ENCODE data around the gene LPCAT4. TPM values are rescaled to one million over a fixed set of nuclear protein-coding genes. Genes with fewer than 3 reads are reported as not detected.
A peak's percentile ranks its signal among the peaks of the same experiment; 100 is the strongest.

LPCAT4 gene
- total and polyA plus RNA-seq, 9 of the 15 experiments (the other 6 are each of a cell fraction or from before 2014, with no cell fraction given), result 7.3 to 34.3 (median 14.4) TPM

DNA sequence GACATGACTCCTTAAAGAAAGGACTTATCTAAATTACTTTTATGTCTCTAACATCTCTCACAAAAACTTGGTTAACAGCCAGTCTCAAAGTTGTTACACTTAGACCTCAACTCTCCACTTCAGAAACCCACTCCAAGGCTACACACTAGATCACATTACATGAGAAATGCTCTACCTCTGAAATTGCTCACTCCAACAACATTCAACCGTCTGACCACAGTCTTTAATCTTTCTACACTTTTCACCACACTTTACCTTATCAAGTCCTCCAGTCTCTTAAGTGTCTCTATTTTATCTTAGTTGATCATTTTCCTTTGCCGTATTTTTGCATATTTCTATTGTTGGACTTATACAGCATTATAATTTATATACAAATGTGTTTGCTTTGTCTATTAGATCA is 35.2 kb downstream of the LPCAT4 start (continued):
- peak; percentile 48; the same call in 1 of the 2 replicates for TF ChIP-seq FOSL1 (tag; conservative IDR thresholded peaks at IDR 0.05)
- TF ChIP-seq ZNF174 (CRISPR knock-in tag; IDR thresholded peaks at IDR 0.05), result no peak
- TF ChIP-seq, protein P1, sequence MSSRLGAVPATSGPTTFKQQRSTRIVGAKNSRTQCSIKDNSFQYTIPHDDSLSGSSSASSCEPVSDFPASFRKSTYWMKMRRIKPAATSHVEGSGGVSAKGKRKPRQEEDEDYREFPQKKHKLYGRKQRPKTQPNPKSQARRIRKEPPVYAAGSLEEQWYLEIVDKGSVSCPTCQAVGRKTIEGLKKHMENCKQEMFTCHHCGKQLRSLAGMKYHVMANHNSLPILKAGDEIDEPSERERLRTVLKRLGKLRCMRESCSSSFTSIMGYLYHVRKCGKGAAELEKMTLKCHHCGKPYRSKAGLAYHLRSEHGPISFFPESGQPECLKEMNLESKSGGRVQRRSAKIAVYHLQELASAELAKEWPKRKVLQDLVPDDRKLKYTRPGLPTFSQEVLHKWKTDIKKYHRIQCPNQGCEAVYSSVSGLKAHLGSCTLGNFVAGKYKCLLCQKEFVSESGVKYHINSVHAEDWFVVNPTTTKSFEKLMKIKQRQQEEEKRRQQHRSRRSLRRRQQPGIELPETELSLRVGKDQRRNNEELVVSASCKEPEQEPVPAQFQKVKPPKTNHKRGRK (tag; IDR thresholded peaks at IDR 0.05), result no peak
- TF ChIP-seq THRAP3 (IDR thresholded peaks at IDR 0.05; ENCODE audit: borderline replicate concordance), result no peak
- TF ChIP-seq KLF1 (tag; IDR thresholded peaks at IDR 0.05), result no peak
- TF ChIP-seq MCM7 (IDR thresholded peaks at IDR 0.05), result no peak
- TF ChIP-seq ZNF778 (CRISPR knock-in tag; IDR thresholded peaks at IDR 0.05), result no peak
- TF ChIP-seq MYNN (IDR thresholded peaks at IDR 0.05), result no peak
- no peak for TF ChIP-seq MYNN (CRISPR knock-in tag; IDR thresholded peaks at IDR 0.05)
- TF ChIP-seq NFE2L1 (tag; IDR thresholded peaks at IDR 0.05; ENCODE audit: borderline replicate concordance, low read depth), result no peak
- no peak for TF ChIP-seq ZNF133 (CRISPR knock-in tag; IDR thresholded peaks at IDR 0.05)
- TF ChIP-seq, protein P2, sequence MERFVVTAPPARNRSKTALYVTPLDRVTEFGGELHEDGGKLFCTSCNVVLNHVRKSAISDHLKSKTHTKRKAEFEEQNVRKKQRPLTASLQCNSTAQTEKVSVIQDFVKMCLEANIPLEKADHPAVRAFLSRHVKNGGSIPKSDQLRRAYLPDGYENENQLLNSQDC (CRISPR knock-in tag; IDR thresholded peaks at IDR 0.05), result no peak
- TF ChIP-seq PHF21A (IDR thresholded peaks at IDR 0.05; ENCODE audit: borderline replicate concordance, low read depth), result no peak
- no peak for TF ChIP-seq TFAM (CRISPR knock-in tag; conservative IDR thresholded peaks at IDR 0.05)
- TF ChIP-seq PRMT5 (CRISPR knock-in tag; IDR thresholded peaks at IDR 0.05), result no peak
- TF ChIP-seq, protein P3, sequence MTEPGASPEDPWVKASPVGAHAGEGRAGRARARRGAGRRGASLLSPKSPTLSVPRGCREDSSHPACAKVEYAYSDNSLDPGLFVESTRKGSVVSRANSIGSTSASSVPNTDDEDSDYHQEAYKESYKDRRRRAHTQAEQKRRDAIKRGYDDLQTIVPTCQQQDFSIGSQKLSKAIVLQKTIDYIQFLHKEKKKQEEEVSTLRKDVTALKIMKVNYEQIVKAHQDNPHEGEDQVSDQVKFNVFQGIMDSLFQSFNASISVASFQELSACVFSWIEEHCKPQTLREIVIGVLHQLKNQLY (CRISPR knock-in tag; conservative IDR thresholded peaks at IDR 0.05), result no peak
- TF ChIP-seq ZNF507 (tag; conservative IDR thresholded peaks at IDR 0.05), result no peak
- 0 out of 2 replicates have a peak, but pooled peaks have one; percentile 17 for TF ChIP-seq MBD2 (IDR thresholded peaks at IDR 0.05; ENCODE audit: borderline replicate concordance, low read depth)
- 0 out of 2 replicates have a peak, but pooled peaks have one; percentile 18 for TF ChIP-seq NCOA1 (IDR thresholded peaks at IDR 0.05; ENCODE audit: low read depth)
- no peak for TF ChIP-seq SMARCA5 (IDR thresholded peaks at IDR 0.05)
- TF ChIP-seq, protein P4, sequence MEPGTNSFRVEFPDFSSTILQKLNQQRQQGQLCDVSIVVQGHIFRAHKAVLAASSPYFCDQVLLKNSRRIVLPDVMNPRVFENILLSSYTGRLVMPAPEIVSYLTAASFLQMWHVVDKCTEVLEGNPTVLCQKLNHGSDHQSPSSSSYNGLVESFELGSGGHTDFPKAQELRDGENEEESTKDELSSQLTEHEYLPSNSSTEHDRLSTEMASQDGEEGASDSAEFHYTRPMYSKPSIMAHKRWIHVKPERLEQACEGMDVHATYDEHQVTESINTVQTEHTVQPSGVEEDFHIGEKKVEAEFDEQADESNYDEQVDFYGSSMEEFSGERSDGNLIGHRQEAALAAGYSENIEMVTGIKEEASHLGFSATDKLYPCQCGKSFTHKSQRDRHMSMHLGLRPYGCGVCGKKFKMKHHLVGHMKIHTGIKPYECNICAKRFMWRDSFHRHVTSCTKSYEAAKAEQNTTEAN (CRISPR knock-in tag; IDR thresholded peaks at IDR 0.05), result no peak
- TF ChIP-seq POLR2B (IDR thresholded peaks at IDR 0.05; ENCODE audit: low read depth, partially characterized antibody), result no peak
- TF ChIP-seq, protein P5, sequence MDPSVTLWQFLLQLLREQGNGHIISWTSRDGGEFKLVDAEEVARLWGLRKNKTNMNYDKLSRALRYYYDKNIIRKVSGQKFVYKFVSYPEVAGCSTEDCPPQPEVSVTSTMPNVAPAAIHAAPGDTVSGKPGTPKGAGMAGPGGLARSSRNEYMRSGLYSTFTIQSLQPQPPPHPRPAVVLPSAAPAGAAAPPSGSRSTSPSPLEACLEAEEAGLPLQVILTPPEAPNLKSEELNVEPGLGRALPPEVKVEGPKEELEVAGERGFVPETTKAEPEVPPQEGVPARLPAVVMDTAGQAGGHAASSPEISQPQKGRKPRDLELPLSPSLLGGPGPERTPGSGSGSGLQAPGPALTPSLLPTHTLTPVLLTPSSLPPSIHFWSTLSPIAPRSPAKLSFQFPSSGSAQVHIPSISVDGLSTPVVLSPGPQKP (CRISPR knock-in tag; IDR thresholded peaks at IDR 0.05), result no peak
- TF ChIP-seq, protein P6, sequence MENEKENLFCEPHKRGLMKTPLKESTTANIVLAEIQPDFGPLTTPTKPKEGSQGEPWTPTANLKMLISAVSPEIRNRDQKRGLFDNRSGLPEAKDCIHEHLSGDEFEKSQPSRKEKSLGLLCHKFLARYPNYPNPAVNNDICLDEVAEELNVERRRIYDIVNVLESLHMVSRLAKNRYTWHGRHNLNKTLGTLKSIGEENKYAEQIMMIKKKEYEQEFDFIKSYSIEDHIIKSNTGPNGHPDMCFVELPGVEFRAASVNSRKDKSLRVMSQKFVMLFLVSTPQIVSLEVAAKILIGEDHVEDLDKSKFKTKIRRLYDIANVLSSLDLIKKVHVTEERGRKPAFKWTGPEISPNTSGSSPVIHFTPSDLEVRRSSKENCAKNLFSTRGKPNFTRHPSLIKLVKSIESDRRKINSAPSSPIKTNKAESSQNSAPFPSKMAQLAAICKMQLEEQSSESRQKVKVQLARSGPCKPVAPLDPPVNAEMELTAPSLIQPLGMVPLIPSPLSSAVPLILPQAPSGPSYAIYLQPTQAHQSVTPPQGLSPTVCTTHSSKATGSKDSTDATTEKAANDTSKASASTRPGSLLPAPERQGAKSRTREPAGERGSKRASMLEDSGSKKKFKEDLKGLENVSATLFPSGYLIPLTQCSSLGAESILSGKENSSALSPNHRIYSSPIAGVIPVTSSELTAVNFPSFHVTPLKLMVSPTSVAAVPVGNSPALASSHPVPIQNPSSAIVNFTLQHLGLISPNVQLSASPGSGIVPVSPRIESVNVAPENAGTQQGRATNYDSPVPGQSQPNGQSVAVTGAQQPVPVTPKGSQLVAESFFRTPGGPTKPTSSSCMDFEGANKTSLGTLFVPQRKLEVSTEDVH (IDR thresholded peaks at IDR 0.05; ENCODE audit: low read depth, partially characterized antibody), result peak; percentile 42

All from K562 (cell line).